ENCODE results near the gene KLRK1. TPM values are rescaled to one million over a fixed set of nuclear protein-coding genes. Genes with fewer than 3 reads are reported as not detected.
"Not testable (repeated sequence)": the region's sequence is repeated elsewhere in the genome, so short reads cannot be mapped to it uniquely, and the experiment has no call there.

Gene KLRK1
- polyA plus RNA-seq, 1 donor from 2014 or later = 14.9 TPM

DNA sequence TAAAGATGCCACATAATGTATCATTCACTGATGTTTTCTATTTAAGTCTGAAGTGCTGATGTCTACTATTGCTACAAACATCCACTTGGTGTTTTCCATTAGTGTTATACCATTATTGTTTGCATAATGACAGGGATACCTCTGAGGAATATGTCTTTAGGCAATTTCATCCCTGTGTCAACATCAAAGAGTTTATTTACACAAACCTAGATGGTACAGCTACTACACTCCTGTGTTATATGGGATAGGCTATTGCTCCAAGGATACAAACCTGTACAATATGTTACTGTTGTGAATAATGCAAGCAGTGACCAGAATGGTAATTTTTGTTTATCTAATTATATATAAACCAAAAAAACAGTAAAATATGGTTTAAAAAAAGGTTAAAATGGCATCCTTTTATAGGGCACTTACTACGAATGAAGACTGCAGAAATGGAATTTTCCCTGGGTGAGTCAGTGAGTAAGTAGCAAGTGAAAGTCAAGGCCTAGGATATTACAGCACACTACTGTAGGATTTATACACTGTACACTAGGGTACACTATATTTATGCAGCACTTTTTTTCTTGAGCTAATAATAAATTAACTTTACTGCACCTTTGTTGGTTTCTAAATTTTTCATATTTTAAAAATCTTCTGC, 34.5 kb upstream of the KLRK1 start:
- not testable (repeated sequence) for H3K27ac ChIP-seq (ENCODE audit: low read length); H3K9ac ChIP-seq (ENCODE audit: low read length); H3K27me3 ChIP-seq (ENCODE audit: insufficient read depth, low read depth, low read length); H3K4me3 ChIP-seq (ENCODE audit: low read length); H2AFZ ChIP-seq (ENCODE audit: low read depth, low read length); H3K4me2 ChIP-seq (ENCODE audit: low read length); H3K9me3 ChIP-seq (ENCODE audit: low read length); H3K36me3 ChIP-seq (ENCODE audit: insufficient read depth, low read length); H3F3A ChIP-seq (ENCODE audit: insufficient read depth, low read length, poor library complexity, severe bottlenecking); H3K9me2 ChIP-seq (ENCODE audit: insufficient read depth, low read length); H3K79me2 ChIP-seq (replicated peaks; ENCODE audit: insufficient read depth, low read length); H4K20me1 ChIP-seq (ENCODE audit: insufficient read depth)

DNA sequence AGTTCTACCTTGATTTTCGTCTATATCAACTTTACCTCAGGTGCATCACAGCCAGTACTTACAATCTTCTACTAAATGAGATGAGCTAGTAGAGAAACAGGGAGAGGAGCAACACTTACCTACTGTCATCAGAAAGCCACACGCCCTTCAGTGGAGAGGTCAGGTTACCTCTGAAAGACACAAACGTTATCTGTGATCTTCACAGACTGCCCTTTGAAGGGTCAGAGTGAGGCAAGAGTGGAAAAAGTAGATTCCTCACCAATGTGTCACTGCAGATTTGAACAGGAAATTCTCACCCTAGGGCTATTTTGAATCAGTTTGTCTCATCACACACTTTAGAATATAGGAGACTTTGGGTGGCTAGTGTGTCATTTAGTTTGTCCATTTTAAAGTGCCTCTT, 32.3 kb upstream of the KLRK1 start:
- not testable (repeated sequence) for H3K79me2 ChIP-seq (replicated peaks; ENCODE audit: insufficient read depth, low read length)

DNA sequence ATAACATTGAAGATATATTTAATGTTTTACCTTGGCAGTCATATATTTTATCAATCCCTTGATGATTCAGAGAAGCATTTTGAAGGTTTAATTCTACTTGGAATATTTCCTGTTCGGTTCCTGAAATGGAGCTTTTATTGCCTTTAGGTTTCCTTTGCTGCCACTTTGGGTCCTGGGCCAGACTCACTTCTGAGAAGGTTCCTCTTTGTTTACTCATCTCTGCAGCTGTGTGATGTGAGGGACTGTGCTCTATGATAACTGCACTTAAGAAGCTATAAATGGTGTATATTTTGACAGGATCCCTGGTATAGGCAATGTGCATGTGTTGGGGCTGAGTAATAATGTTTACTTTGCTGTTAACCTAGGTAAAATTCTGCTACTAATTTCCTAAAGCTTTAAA, 30.5 kb upstream of the KLRK1 start, which contains the start of gene KLRC3:
Gene KLRC3 (minus strand): TSS at position 262 of the 400 bp plus-strand sequence. CDS start 45 bp downstream, at position 217.
- not testable (repeated sequence) for H3F3A ChIP-seq (ENCODE audit: insufficient read depth, low read length, poor library complexity, severe bottlenecking); H3K27me3 ChIP-seq (ENCODE audit: insufficient read depth, low read depth, low read length); H3K4me2 ChIP-seq (ENCODE audit: low read length); H3K9me3 ChIP-seq (ENCODE audit: low read length); H2AFZ ChIP-seq (ENCODE audit: low read depth, low read length); H4K20me1 ChIP-seq (ENCODE audit: insufficient read depth); H3K79me2 ChIP-seq (replicated peaks; ENCODE audit: insufficient read depth, low read length); H3K36me3 ChIP-seq (ENCODE audit: insufficient read depth, low read length); H3K27ac ChIP-seq (ENCODE audit: low read length); H3K9me2 ChIP-seq (ENCODE audit: insufficient read depth, low read length)
- H3K4me3 ChIP-seq (ENCODE audit: low read length) = peak within 1 kb of the TSS; percentile 56
- H3K9ac ChIP-seq (ENCODE audit: low read length) = peak within 1 kb of the TSS; percentile 23

More for the DNA sequence above, 32.3 kb upstream of the KLRK1 start:
- H3K9me2 ChIP-seq (ENCODE audit: insufficient read depth, low read length); H2AFZ ChIP-seq (ENCODE audit: low read depth, low read length); H3K36me3 ChIP-seq (ENCODE audit: insufficient read depth, low read length); H3K4me3 ChIP-seq (ENCODE audit: low read length); H3F3A ChIP-seq (ENCODE audit: insufficient read depth, low read length, poor library complexity, severe bottlenecking); H4K20me1 ChIP-seq (ENCODE audit: insufficient read depth); H3K9me3 ChIP-seq (ENCODE audit: low read length); H3K27ac ChIP-seq (ENCODE audit: low read length); H3K9ac ChIP-seq (ENCODE audit: low read length); H3K4me2 ChIP-seq (ENCODE audit: low read length); H3K27me3 ChIP-seq (ENCODE audit: insufficient read depth, low read depth, low read length): not testable (repeated sequence)

DNA sequence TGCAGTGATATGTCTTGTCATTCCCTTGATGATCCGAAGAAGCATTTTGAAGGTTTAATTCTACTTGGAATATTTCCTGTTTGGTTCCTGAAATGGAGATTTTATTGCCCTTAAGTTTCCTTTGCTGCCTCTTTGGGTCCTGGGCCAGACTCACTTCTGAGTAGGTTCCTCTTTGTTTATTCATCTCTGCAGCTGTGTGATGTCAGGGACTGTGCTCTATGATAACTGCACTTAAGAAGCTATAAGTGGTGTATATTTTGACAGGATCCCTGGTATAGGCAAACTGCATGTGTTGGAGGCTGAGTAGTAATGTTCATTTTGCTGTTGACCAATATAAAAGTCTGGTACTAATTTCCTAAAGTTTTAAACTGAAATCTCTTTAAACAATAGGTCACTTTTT, 19.6 kb upstream of the KLRK1 start, which contains the start of gene KLRC4:
Gene KLRC4 (minus strand): TSS at position 366 of the 400 bp plus-strand sequence. CDS start 182 bp downstream, at position 184.
- H3K9ac ChIP-seq (ENCODE audit: low read length) = peak within 1 kb of the TSS; percentile 4
- TF ChIP-seq POLR2AphosphoS5 (IDR thresholded peaks at IDR 0.05) (peak; percentile 58), MXI1 (conservative IDR thresholded peaks at IDR 0.05; ENCODE audit: poor library complexity, severe bottlenecking) (no peak), EP300 (conservative IDR thresholded peaks at IDR 0.05; ENCODE audit: poor library complexity, severe bottlenecking) (no peak), TAF1 (IDR thresholded peaks at IDR 0.05; ENCODE audit: low read depth) (no peak)
- H3K4me2 ChIP-seq (ENCODE audit: low read length) = no peak within 1 kb of the TSS
- no peaks in the 10 kb centered on the region for H3K27me3 ChIP-seq (ENCODE audit: insufficient read depth, low read depth, low read length)
- H3K9me2 ChIP-seq (ENCODE audit: insufficient read depth, low read length) = no peaks in the 10 kb centered on the region
- H3F3A ChIP-seq (ENCODE audit: insufficient read depth, low read length, poor library complexity, severe bottlenecking) = no peaks in the 10 kb centered on the region
- no peak within 1 kb of the TSS for H2AFZ ChIP-seq (ENCODE audit: low read depth, low read length)
- no peaks in the 10 kb centered on the region for H4K20me1 ChIP-seq (ENCODE audit: insufficient read depth)
- H3K9me3 ChIP-seq (ENCODE audit: low read length) = no peaks in the 10 kb centered on the region
- H3K4me3 ChIP-seq (ENCODE audit: low read length) = peak within 1 kb of the TSS; percentile 54
- no peaks in the 10 kb centered on the region for H3K36me3 ChIP-seq (ENCODE audit: insufficient read depth, low read length)
- H3K79me2 ChIP-seq (replicated peaks; ENCODE audit: insufficient read depth, low read length) = no peaks in the 10 kb centered on the region
- no peak within 1 kb of the TSS for H3K27ac ChIP-seq (ENCODE audit: low read length)

DNA sequence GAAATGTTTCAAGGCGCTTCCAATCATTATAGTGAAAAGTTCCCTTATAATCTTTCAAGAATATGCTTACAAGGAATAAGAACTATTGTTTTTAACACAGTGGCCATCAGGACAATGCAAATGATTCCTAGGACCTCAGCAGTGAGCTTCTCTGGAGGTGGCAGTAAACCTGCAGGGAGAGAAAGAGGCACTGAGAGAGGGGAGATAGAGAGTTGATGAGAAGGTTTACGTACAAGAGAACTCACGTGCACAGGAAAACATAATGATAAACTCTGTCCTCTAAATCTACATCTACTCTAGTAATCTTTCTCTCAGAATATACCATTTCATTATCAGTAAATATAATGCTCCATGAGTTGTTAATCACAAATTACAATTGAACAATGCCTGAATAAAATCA, 19.0 kb upstream of the KLRK1 start:
- Histone ChIP-seq H2AFZ (ENCODE audit: low read depth, low read length) (no peak overlapping the region), H4K20me1 (ENCODE audit: insufficient read depth) (no peaks in the 10 kb centered on the region), H3K4me3 (ENCODE audit: low read length) (peak overlapping the region; percentile 54), H3K9me2 (ENCODE audit: insufficient read depth, low read length) (no peaks in the 10 kb centered on the region), H3K27ac (ENCODE audit: low read length) (no peak overlapping the region), H3K4me2 (ENCODE audit: low read length) (no peak overlapping the region), H3K36me3 (ENCODE audit: insufficient read depth, low read length) (no peaks in the 10 kb centered on the region), H3K9ac (ENCODE audit: low read length) (peak overlapping the region; percentile 4), H3K79me2 (replicated peaks; ENCODE audit: insufficient read depth, low read length) (no peaks in the 10 kb centered on the region), H3K27me3 (ENCODE audit: insufficient read depth, low read depth, low read length) (no peaks in the 10 kb centered on the region), H3K9me3 (ENCODE audit: low read length) (no peaks in the 10 kb centered on the region), H3F3A (ENCODE audit: insufficient read depth, low read length, poor library complexity, severe bottlenecking) (no peaks in the 10 kb centered on the region)
- TF ChIP-seq EZH2 (IDR thresholded peaks at IDR 0.05; ENCODE audit: borderline replicate concordance, insufficient read depth, low read length, poor library complexity, severe bottlenecking) = no peak
- no peak for TF ChIP-seq RAD21 (conservative IDR thresholded peaks at IDR 0.05)
- no peak for TF ChIP-seq POLR2AphosphoS5 (IDR thresholded peaks at IDR 0.05)
- TF ChIP-seq TAF1 (IDR thresholded peaks at IDR 0.05; ENCODE audit: low read depth) = no peak
- no peak for TF ChIP-seq EP300 (conservative IDR thresholded peaks at IDR 0.05; ENCODE audit: poor library complexity, severe bottlenecking)
- TF ChIP-seq, protein P1, sequence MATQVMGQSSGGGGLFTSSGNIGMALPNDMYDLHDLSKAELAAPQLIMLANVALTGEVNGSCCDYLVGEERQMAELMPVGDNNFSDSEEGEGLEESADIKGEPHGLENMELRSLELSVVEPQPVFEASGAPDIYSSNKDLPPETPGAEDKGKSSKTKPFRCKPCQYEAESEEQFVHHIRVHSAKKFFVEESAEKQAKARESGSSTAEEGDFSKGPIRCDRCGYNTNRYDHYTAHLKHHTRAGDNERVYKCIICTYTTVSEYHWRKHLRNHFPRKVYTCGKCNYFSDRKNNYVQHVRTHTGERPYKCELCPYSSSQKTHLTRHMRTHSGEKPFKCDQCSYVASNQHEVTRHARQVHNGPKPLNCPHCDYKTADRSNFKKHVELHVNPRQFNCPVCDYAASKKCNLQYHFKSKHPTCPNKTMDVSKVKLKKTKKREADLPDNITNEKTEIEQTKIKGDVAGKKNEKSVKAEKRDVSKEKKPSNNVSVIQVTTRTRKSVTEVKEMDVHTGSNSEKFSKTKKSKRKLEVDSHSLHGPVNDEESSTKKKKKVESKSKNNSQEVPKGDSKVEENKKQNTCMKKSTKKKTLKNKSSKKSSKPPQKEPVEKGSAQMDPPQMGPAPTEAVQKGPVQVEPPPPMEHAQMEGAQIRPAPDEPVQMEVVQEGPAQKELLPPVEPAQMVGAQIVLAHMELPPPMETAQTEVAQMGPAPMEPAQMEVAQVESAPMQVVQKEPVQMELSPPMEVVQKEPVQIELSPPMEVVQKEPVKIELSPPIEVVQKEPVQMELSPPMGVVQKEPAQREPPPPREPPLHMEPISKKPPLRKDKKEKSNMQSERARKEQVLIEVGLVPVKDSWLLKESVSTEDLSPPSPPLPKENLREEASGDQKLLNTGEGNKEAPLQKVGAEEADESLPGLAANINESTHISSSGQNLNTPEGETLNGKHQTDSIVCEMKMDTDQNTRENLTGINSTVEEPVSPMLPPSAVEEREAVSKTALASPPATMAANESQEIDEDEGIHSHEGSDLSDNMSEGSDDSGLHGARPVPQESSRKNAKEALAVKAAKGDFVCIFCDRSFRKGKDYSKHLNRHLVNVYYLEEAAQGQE (IDR thresholded peaks at IDR 0.05; ENCODE audit: borderline replicate concordance) = no peak
- TF ChIP-seq, protein P2, sequence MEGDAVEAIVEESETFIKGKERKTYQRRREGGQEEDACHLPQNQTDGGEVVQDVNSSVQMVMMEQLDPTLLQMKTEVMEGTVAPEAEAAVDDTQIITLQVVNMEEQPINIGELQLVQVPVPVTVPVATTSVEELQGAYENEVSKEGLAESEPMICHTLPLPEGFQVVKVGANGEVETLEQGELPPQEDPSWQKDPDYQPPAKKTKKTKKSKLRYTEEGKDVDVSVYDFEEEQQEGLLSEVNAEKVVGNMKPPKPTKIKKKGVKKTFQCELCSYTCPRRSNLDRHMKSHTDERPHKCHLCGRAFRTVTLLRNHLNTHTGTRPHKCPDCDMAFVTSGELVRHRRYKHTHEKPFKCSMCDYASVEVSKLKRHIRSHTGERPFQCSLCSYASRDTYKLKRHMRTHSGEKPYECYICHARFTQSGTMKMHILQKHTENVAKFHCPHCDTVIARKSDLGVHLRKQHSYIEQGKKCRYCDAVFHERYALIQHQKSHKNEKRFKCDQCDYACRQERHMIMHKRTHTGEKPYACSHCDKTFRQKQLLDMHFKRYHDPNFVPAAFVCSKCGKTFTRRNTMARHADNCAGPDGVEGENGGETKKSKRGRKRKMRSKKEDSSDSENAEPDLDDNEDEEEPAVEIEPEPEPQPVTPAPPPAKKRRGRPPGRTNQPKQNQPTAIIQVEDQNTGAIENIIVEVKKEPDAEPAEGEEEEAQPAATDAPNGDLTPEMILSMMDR (IDR thresholded peaks at IDR 0.05; ENCODE audit: poor library complexity, severe bottlenecking) = no peak

Data from neural cell (in vitro differentiated cells).